OCI-LY3 (cell line): ENCODE data around the gene C9orf40.

Source experiments
- CTCF ChIP-seq: fragments of 200-600, 300-600 bp; sonication (generic); IDR thresholded peaks from 2 replicates; pipeline ENCODE4 v1.5.1; 2014; ENCODE audit warnings: antibody characterized with exemption, low read length, low read depth
- EZH2phosphoT487 ChIP-seq: fragments of 200-600 bp; shearing (Covaris generic); IDR thresholded peaks from 2 replicates; pipeline ENCODE4 v1.6.1; 2018; ENCODE audit warnings: antibody characterized with exemption, mixed run types, low read depth

- TF ChIP-seq CTCF (peak; percentile 55), EZH2phosphoT487 (no peak)
Measured at GRCh38 chr9:74952201-74953151, at the start of gene C9orf40.
